IMR-90 (cell line): ENCODE measurements around the gene TBCEL. TPM values are rescaled to one million over a fixed set of nuclear protein-coding genes. Genes with fewer than 3 reads are reported as not detected.

Experiments used
- ATAC-seq: fragments of 200-7000 bp; cut with Tn5 transposase; 2 replicates; pipeline ENCODE4 v1.9.1; 2020; ENCODE audit warnings: low read depth, mild to moderate bottlenecking, moderate library complexity
- BruUV-seq: library from RNA; stranded (reverse); fragments of 400-500 nt; replicated peaks from 2 replicates; lab custom pipeline; 2021; lab: Mats Ljungman, UMichigan
- CTCF ChIA-PET: fragments of 300-600 bp; formaldehyde crosslinking; extraction: SDS; loops from one replicate; lab custom pipeline; 2021; ENCODE audit warnings: antibody characterized with exemption; lab: Yijun Ruan, JAX
- POLR2A ChIA-PET: fragments of 300-600 bp; sonication (Branson Sonifier 250); formaldehyde crosslinking; loops from one replicate; lab custom pipeline; 2022; ENCODE audit warnings: antibody characterized with exemption; ENCODE audit not compliant: unreplicated experiment; lab: Charles Lee
- DNase-seq: peaks from one replicate; pipeline ENCODE4 v3.0.0; 2013
- H2AFZ ChIP-seq: replicated peaks from 2 replicates; pipeline ENCODE3; 2013; ENCODE audit warnings: low read length, mild to moderate bottlenecking; ENCODE audit not compliant: poor library complexity
- H2AK5ac ChIP-seq: 2 replicates; pipeline ENCODE4 v1.6.1; 2013; ENCODE audit warnings: low read depth, low read length, inconsistent platforms
- H2AK9ac ChIP-seq: replicated peaks from 2 replicates; pipeline ENCODE3; 2013; ENCODE audit warnings: mild to moderate bottlenecking, low read depth, low read length, moderate library complexity; ENCODE audit not compliant: poor library complexity
- H2BK120ac ChIP-seq: 2 replicates; pipeline ENCODE4 v1.6.1; 2013; ENCODE audit warnings: low read depth, low read length, inconsistent platforms
- H2BK15ac ChIP-seq: 3 replicates; pipeline ENCODE4 v1.6.1; 2013; ENCODE audit warnings: low read depth, low read length, inconsistent platforms
- H2BK20ac ChIP-seq: 2 replicates; pipeline ENCODE4 v1.6.1; 2013; ENCODE audit warnings: low read depth, mild to moderate bottlenecking, inconsistent platforms, low read length, moderate library complexity
- H2BK5ac ChIP-seq: 2 replicates; pipeline ENCODE4 v1.6.1; 2013; ENCODE audit warnings: mild to moderate bottlenecking, low read depth, low read length, inconsistent platforms; ENCODE audit not compliant: poor library complexity, severe bottlenecking
- H3K14ac ChIP-seq: replicated peaks from 2 replicates; pipeline ENCODE4 v1.6.1; 2013; ENCODE audit warnings: low read depth, low read length, inconsistent platforms
- H3K18ac ChIP-seq: 2 replicates; pipeline ENCODE4 v1.6.1; 2013; ENCODE audit warnings: low read depth, low read length, control low read depth
- H3K23ac ChIP-seq: 2 replicates; pipeline ENCODE4 v1.6.1; 2013; ENCODE audit warnings: low read depth, low read length, inconsistent platforms
- H3K27ac ChIP-seq: 2 replicates; pipeline ENCODE4 v1.5.1; 2013; ENCODE audit warnings: mild to moderate bottlenecking, control low read depth, low read length; ENCODE audit not compliant: insufficient read depth
- H3K27me3 ChIP-seq: 2 replicates; pipeline ENCODE4 v1.6.1; 2013; ENCODE audit warnings: low read length; ENCODE audit not compliant: control insufficient read depth, insufficient read depth
- H3K36me3 ChIP-seq: 2 replicates; pipeline ENCODE4 v1.6.1; 2013; ENCODE audit warnings: low read length, mixed read lengths; ENCODE audit not compliant: control insufficient read depth, insufficient read depth
- H3K4ac ChIP-seq: 2 replicates; pipeline ENCODE4 v1.6.1; 2013; ENCODE audit warnings: low read depth, low read length, inconsistent platforms
- H3K4me1 ChIP-seq: 2 replicates; pipeline ENCODE4 v1.6.1; 2013; ENCODE audit warnings: low read length, mixed read lengths; ENCODE audit not compliant: control insufficient read depth, insufficient read depth
- H3K4me2 ChIP-seq: 2 replicates; pipeline ENCODE4 v1.6.1; 2013; ENCODE audit warnings: low read depth, mild to moderate bottlenecking, control low read depth, low read length, moderate library complexity
- H3K4me3 ChIP-seq: 2 replicates; pipeline ENCODE4 v1.5.1; 2013; ENCODE audit warnings: low read depth, mild to moderate bottlenecking, control low read depth, low read length, moderate library complexity; ENCODE audit not compliant: insufficient read depth
- H3K56ac ChIP-seq: 2 replicates; pipeline ENCODE4 v1.6.1; 2013; ENCODE audit warnings: low read length, inconsistent platforms; ENCODE audit not compliant: insufficient read depth; ENCODE audit errors: extremely low read depth
- H3K79me1 ChIP-seq, 2 experiments: 2 replicates each; pipeline ENCODE4 v1.6.1; 2013; ENCODE audit warnings: low read length in 2 of 2, inconsistent platforms in 1 of 2, low read depth in 1 of 2
- H3K9ac ChIP-seq: 2 replicates; pipeline ENCODE4 v1.6.1; 2013; ENCODE audit warnings: low read depth, low read length, control low read depth
- H3K9me1 ChIP-seq: 2 replicates; pipeline ENCODE4 v1.6.1; 2013; ENCODE audit warnings: low read length, inconsistent platforms; ENCODE audit not compliant: insufficient read depth
- H3K9me3 ChIP-seq: 2 replicates; pipeline ENCODE4 v1.6.1; 2013; ENCODE audit warnings: low read length; ENCODE audit not compliant: control insufficient read depth, insufficient read depth
- H4K20me1 ChIP-seq: 2 replicates; pipeline ENCODE4 v1.6.1; 2013; ENCODE audit warnings: low read length, inconsistent platforms; ENCODE audit not compliant: insufficient read depth
- H4K5ac ChIP-seq: 2 replicates; pipeline ENCODE4 v1.6.1; 2013; ENCODE audit warnings: mild to moderate bottlenecking, low read depth, low read length, control low read depth
- H4K8ac ChIP-seq, 2 experiments: 2 replicates each; pipeline ENCODE4 v1.6.1; 2013; ENCODE audit warnings: low read depth in 2 of 2, low read length in 2 of 2, control low read depth in 1 of 2, inconsistent platforms in 1 of 2
- H4K91ac ChIP-seq: 2 replicates; pipeline ENCODE4 v1.6.1; 2013; ENCODE audit warnings: low read depth, low read length, inconsistent platforms; ENCODE audit not compliant: insufficient read depth
- BHLHE40 ChIP-seq: fragments of 150-350 bp; IDR thresholded peaks from 2 replicates; pipeline ENCODE4 v1.6.1; 2016; ENCODE audit warnings: mild to moderate bottlenecking, low read depth, low read length
- CTCF ChIP-seq: conservative IDR thresholded peaks from 2 replicates; pipeline ENCODE4 v1.5.1; 2012; ENCODE audit warnings: mild to moderate bottlenecking, low read depth, low read length, improper control_type of control experiment
- MAFK ChIP-seq: IDR thresholded peaks from 2 replicates; pipeline ENCODE4 v1.6.1; 2012; ENCODE audit warnings: low read depth, low read length, improper control_type of control experiment
- MAZ ChIP-seq: IDR thresholded peaks from 2 replicates; pipeline ENCODE4 v1.6.1; 2012; ENCODE audit warnings: low read depth, mild to moderate bottlenecking, low read length, improper control_type of control experiment, moderate library complexity, borderline replicate concordance
- MXI1 ChIP-seq: IDR thresholded peaks from 2 replicates; pipeline ENCODE4 v1.6.1; 2012; ENCODE audit warnings: low read depth, mild to moderate bottlenecking, low read length, moderate library complexity, borderline replicate concordance
- POLR2A ChIP-seq: IDR thresholded peaks from 2 replicates; pipeline ENCODE4 v1.6.1; 2012; ENCODE audit warnings: mild to moderate bottlenecking, low read depth, low read length
- RAD21 ChIP-seq: IDR thresholded peaks from 2 replicates; pipeline ENCODE4 v1.6.1; 2012; ENCODE audit warnings: low read length, improper control_type of control experiment
- RCOR1 ChIP-seq: IDR thresholded peaks from 2 replicates; pipeline ENCODE4 v1.6.1; 2012; ENCODE audit warnings: mild to moderate bottlenecking, low read length, improper control_type of control experiment; ENCODE audit not compliant: insufficient replicate concordance
- SMC3 ChIP-seq: fragments of 150-350 bp; IDR thresholded peaks from 2 replicates; pipeline ENCODE4 v1.6.1; 2016; ENCODE audit warnings: low read depth, mild to moderate bottlenecking, antibody characterized with exemption, low read length, moderate library complexity
- WGBS, 2 experiments: methylation state at CpG; one replicate each; pipeline versions ENCODE4 v1.1.5 to v1.1.7; 2013; ENCODE audit warnings: missing lambda C conversion rate in 2 of 2; ENCODE audit not compliant: insufficient read length in 1 of 2; ENCODE audit errors: extremely low coverage in 2 of 2; 5-methylcytosine and 5-hydroxymethylcytosine counted together
- dilution Hi-C: fragments of 300-500 bp; cut with HindIII; formaldehyde crosslinking; loops from one replicate; pipeline ENCODE4 v1.14.3; 2018; ENCODE audit warnings: low sequenced_read_pairs; ENCODE audit not compliant: unreplicated experiment
- in situ Hi-C: fragments of 300-500 bp; cut with MboI; formaldehyde crosslinking; loops from 3 replicates; pipeline ENCODE4 v1.14.3; 2019; ENCODE audit warnings: low sequenced_read_pairs, inconsistent platforms, mixed read lengths
- intact Hi-C: fragments of 100-400 bp; cut with micrococcal nuclease; formaldehyde crosslinking; loops from 2 replicates; pipeline ENCODE4 v1.10.0; 2022
- polyA plus RNA-seq, 3 experiments: library from polyadenylated mRNA; depleted of rRNA; stranded (reverse); fragments of >200 nt; gene quantifications; 2 replicates each; pipeline ENCODE4 v1.2.3, GENCODE V29; 2012; ENCODE audit warnings: low replicate concordance in 1 of 3
- total RNA-seq: library from RNA; depleted of rRNA; stranded (reverse); fragments of >200 nt; gene quantifications from 2 replicates; pipeline ENCODE4 v1.2.3, GENCODE V29; 2012

Gene TBCEL
- total and polyA plus RNA-seq, 2 of the 4 experiments (the other 2 are of a cell fraction), result 7.1 to 21.0 TPM

GRCh38 chr11:121055076-121055475 lies 31.2 kb downstream of the TBCEL start:
- Histone ChIP-seq H3K14ac (no peak overlapping the region), H3K27me3 (no peaks in the 10 kb centered on the region), H3K9me1 (no peaks in the 10 kb centered on the region), H3K4me3 (no peak overlapping the region), H2BK20ac (no peak overlapping the region), H2AFZ (no peak overlapping the region), H3K9ac (no peak overlapping the region), H2AK5ac (no peak overlapping the region), H2AK9ac (no peak overlapping the region), H4K5ac (no peak overlapping the region), H3K23ac (no peak overlapping the region), H3K9me3 (no peaks in the 10 kb centered on the region), H3K79me1 (no peaks in the 10 kb centered on the region), H3K36me3 (peaks cover 14% of the 10 kb centered on the region), H3K4ac (no peak overlapping the region), H4K8ac (no peak overlapping the region), H3K4me1 (no peaks in the 10 kb centered on the region), H3K27ac (no peak overlapping the region), H2BK5ac (no peak overlapping the region), H3K18ac (no peak overlapping the region), H2BK15ac (no peak overlapping the region), H3K4me2 (no peak overlapping the region), H4K20me1 (no peaks in the 10 kb centered on the region), H2BK120ac (no peak overlapping the region), H4K91ac (no peak overlapping the region), H3K56ac (no peak overlapping the region)
- no CpG with 5 or more reads among the region's 3 CpGs for WGBS, 2 experiments
- CTCF ChIA-PET, result interaction anchor here (1.2 to 1.5 kb wide), 2 partner anchors 9 to 13 kb away, joined by 3 read pairs; no protein-coding TSS in a partner anchor
- POLR2A ChIA-PET, result interaction anchor here (0.6 kb wide), 1 partner anchor 14 kb away, joined by 3 read pairs; no protein-coding TSS in a partner anchor
- no peak for TF ChIP-seq RCOR1
- no peak for TF ChIP-seq POLR2A
- no peak for TF ChIP-seq RAD21
- no peak for TF ChIP-seq BHLHE40
- TF ChIP-seq MXI1, result no peak
- no peak for TF ChIP-seq MAZ
- TF ChIP-seq MAFK, result no peak
- no peak for TF ChIP-seq SMC3
- TF ChIP-seq CTCF, result no peak
- DNase-seq, result no peak
- dilution Hi-C loops, result no loop called here
- no TSS peak for BruUV-seq
- ATAC-seq, result no peak
- in situ Hi-C loops, result no loop called here
- intact Hi-C loops, result no loop called here
